ENCODE data around the gene DBT. TPM values are rescaled to one million over a fixed set of nuclear protein-coding genes. Genes with fewer than 3 reads are reported as not detected.
A peak's percentile ranks its signal among the peaks of the same experiment; 100 is the strongest.

The DBT gene
- polyA plus RNA-seq, 1 experiment: 11.4 TPM

- TF ChIP-seq CTCF (IDR thresholded peaks at IDR 0.05; ENCODE audit: low read depth, low read length): no peak
- H3K27ac ChIP-seq (ENCODE audit: low read depth, low read length): no peak overlapping the region
- ChIA-PET CTCF (no interaction called here), POLR2A (no interaction called here)
- DNase-seq (ENCODE audit: low read depth, low spot score): no peak
- H3K9me3 ChIP-seq (ENCODE audit: control insufficient read depth, insufficient read depth, low read length): no peaks in the 10 kb centered on the region
- no peak overlapping the region for H3K4me3 ChIP-seq (ENCODE audit: low read depth, low read length)
- no peaks in the 10 kb centered on the region for H3K27me3 ChIP-seq (ENCODE audit: control insufficient read depth, insufficient read depth, low read length)
Observed at GRCh38 chr1:100198596-100198995, 51.0 kb downstream of the DBT start.

- H3K9me3 ChIP-seq (ENCODE audit: control insufficient read depth, insufficient read depth, low read length): no peaks in the 10 kb centered on the region
- DNase-seq (ENCODE audit: low read depth, low spot score): peak; percentile 8
- ChIA-PET POLR2A (no interaction called here), CTCF (no interaction called here)
- no peak overlapping the region for H3K4me3 ChIP-seq (ENCODE audit: low read depth, low read length)
- no peaks in the 10 kb centered on the region for H3K27me3 ChIP-seq (ENCODE audit: control insufficient read depth, insufficient read depth, low read length)
- TF ChIP-seq CTCF (IDR thresholded peaks at IDR 0.05; ENCODE audit: low read depth, low read length): no peak
- H3K27ac ChIP-seq (ENCODE audit: low read depth, low read length): no peak overlapping the region
Observed at GRCh38 chr1:100188617-100189016, 61.0 kb downstream of the DBT start.

GRCh38 chr1:100187912-100188311 lies 61.7 kb downstream of the DBT start:
- Histone ChIP-seq H3K27me3 (ENCODE audit: control insufficient read depth, insufficient read depth, low read length) (no peaks in the 10 kb centered on the region), H3K9me3 (ENCODE audit: control insufficient read depth, insufficient read depth, low read length) (no peaks in the 10 kb centered on the region), H3K4me3 (ENCODE audit: low read depth, low read length) (no peak overlapping the region), H3K27ac (ENCODE audit: low read depth, low read length) (no peak overlapping the region)
- DNase-seq (ENCODE audit: low read depth, low spot score): no peak
- no peak for TF ChIP-seq CTCF (IDR thresholded peaks at IDR 0.05; ENCODE audit: low read depth, low read length)
- ChIA-PET POLR2A (no interaction called here), CTCF (no interaction called here)

- Histone ChIP-seq H3K27ac (ENCODE audit: low read depth, low read length) (no peak overlapping the region), H3K27me3 (ENCODE audit: control insufficient read depth, insufficient read depth, low read length) (no peaks in the 10 kb centered on the region), H3K9me3 (ENCODE audit: control insufficient read depth, insufficient read depth, low read length) (no peaks in the 10 kb centered on the region), H3K4me3 (ENCODE audit: low read depth, low read length) (no peak overlapping the region)
- TF ChIP-seq CTCF (IDR thresholded peaks at IDR 0.05; ENCODE audit: low read depth, low read length): no peak
- DNase-seq (ENCODE audit: low read depth, low spot score): no peak
- ChIA-PET CTCF (no interaction called here), POLR2A (no interaction called here)
Observed at GRCh38 chr1:100184536-100184935, 65.1 kb downstream of the DBT start.

GRCh38 chr1:100183370-100183769 lies 66.3 kb downstream of the DBT start:
- no peaks in the 10 kb centered on the region for H3K27me3 ChIP-seq (ENCODE audit: control insufficient read depth, insufficient read depth, low read length)
- H3K27ac ChIP-seq (ENCODE audit: low read depth, low read length): no peak overlapping the region
- no peaks in the 10 kb centered on the region for H3K9me3 ChIP-seq (ENCODE audit: control insufficient read depth, insufficient read depth, low read length)
- ChIA-PET CTCF (interaction anchor here (0.7 kb wide), 1 partner anchor 24 kb away, joined by 3 read pairs; no protein-coding TSS in a partner anchor), POLR2A (no interaction called here)
- no peak for DNase-seq (ENCODE audit: low read depth, low spot score)
- TF ChIP-seq CTCF (IDR thresholded peaks at IDR 0.05; ENCODE audit: low read depth, low read length): no peak
- no peak overlapping the region for H3K4me3 ChIP-seq (ENCODE audit: low read depth, low read length)

All from AG04450 (cell line).